NCI-H1092 treated with DMSO at 0.1 percent for 48 hours (cell line): Measurements from ENCODE around the gene FHIT.

Experiments
- DNase-seq: peaks from one replicate; lab custom pipeline; 2025; lab: John Stamatoyannopoulos, UW

Gene FHIT

GRCh38 chr3:59795756-59796155, 1455.5 kb downstream of the FHIT start:
- DNase-seq: no peak

GRCh38 chr3:59793976-59794375, 1457.3 kb downstream of the FHIT start:
- DNase-seq: no peak

- no peak for DNase-seq
Measured at GRCh38 chr3:59791774-59792308, 1459.4 kb downstream of the FHIT start.

GRCh38 chr3:59790241-59790640, 1461.0 kb downstream of the FHIT start:
- DNase-seq: no peak

GRCh38 chr3:59788801-59789200, 1462.5 kb downstream of the FHIT start:
- DNase-seq: no peak

GRCh38 chr3:59788133-59788532, 1463.1 kb downstream of the FHIT start:
- DNase-seq: no peak

GRCh38 chr3:59786374-59786773, 1464.9 kb downstream of the FHIT start:
- DNase-seq: no peak

- no peak for DNase-seq
Measured at GRCh38 chr3:59784164-59784563, 1467.1 kb downstream of the FHIT start.

- no peak for DNase-seq
Measured at GRCh38 chr3:59783468-59783988, 1467.7 kb downstream of the FHIT start.

- DNase-seq: no peak
Measured at GRCh38 chr3:59782664-59783063, 1468.6 kb downstream of the FHIT start.

GRCh38 chr3:59780209-59780608, 1471.0 kb downstream of the FHIT start:
- DNase-seq: no peak

- no peak for DNase-seq
Measured at GRCh38 chr3:59779260-59779659, 1472.0 kb downstream of the FHIT start.

- no peak for DNase-seq
Measured at GRCh38 chr3:59777667-59778077, 1473.6 kb downstream of the FHIT start.

- peak; percentile 3 for DNase-seq
Measured at GRCh38 chr3:59777066-59777465, 1474.2 kb downstream of the FHIT start.

GRCh38 chr3:59775761-59776325, 1475.4 kb downstream of the FHIT start:
- no peak for DNase-seq

GRCh38 chr3:59775106-59775505, 1476.1 kb downstream of the FHIT start:
- DNase-seq: no peak

GRCh38 chr3:59774634-59775033, 1476.6 kb downstream of the FHIT start:
- DNase-seq: no peak

GRCh38 chr3:59774000-59774399, 1477.3 kb downstream of the FHIT start:
- DNase-seq: peak; percentile 56

GRCh38 chr3:59772416-59773408, 1478.5 kb downstream of the FHIT start:
- peak; percentile 6 for DNase-seq

GRCh38 chr3:59771768-59772181, 1479.5 kb downstream of the FHIT start:
- no peak for DNase-seq

- peak; percentile 43 for DNase-seq
Measured at GRCh38 chr3:59769127-59769750, 1482.0 kb downstream of the FHIT start.

- no peak for DNase-seq
Measured at GRCh38 chr3:59766200-59766872, 1484.9 kb downstream of the FHIT start.
